Activated CD4-positive, alpha-beta T cell treated with anti-CD3 and anti-CD28 coated beads for 24 hours (primary cell): ENCODE measurements around the gene F2RL1.
"Not testable (repeated sequence)": the region's sequence is repeated elsewhere in the genome, so short reads cannot be mapped to it uniquely, and the experiment has no call there.

Experiments used
- DNase-seq, 2 donors: peaks; one replicate each; pipeline ENCODE4 v3.0.0-alpha.2; 2020; ENCODE audit warnings: low read depth in 2 of 2

Gene F2RL1

GRCh38 chr5:76849419-76850291 lies 30.8 kb downstream of the F2RL1 start, which contains the start of gene S100Z:
TSS of gene S100Z (plus strand) at chr5:76850014. CDS start at chr5:76875360, 25,346 bp downstream.
- DNase-seq = no peak

GRCh38 chr5:76850543-76851145 lies 31.8 kb downstream of the F2RL1 start:
- no peak for DNase-seq

- DNase-seq = no peak
Observed at GRCh38 chr5:76851728-76852369, 33.0 kb downstream of the F2RL1 start.

GRCh38 chr5:76852772-76853171 lies 33.9 kb downstream of the F2RL1 start:
- no peak for DNase-seq

- not testable (repeated sequence) for DNase-seq
Observed at GRCh38 chr5:76853741-76854140, 34.9 kb downstream of the F2RL1 start.

- no peak for DNase-seq
Observed at GRCh38 chr5:76854644-76855043, 35.8 kb downstream of the F2RL1 start.

GRCh38 chr5:76855501-76855900 lies 36.7 kb downstream of the F2RL1 start:
- DNase-seq = not testable (repeated sequence)

- no peak for DNase-seq
Observed at GRCh38 chr5:76855961-76856360, 37.1 kb downstream of the F2RL1 start.

GRCh38 chr5:76856800-76857199 lies 38.0 kb downstream of the F2RL1 start:
- DNase-seq = not testable (repeated sequence)

GRCh38 chr5:76859591-76860247 lies 40.9 kb downstream of the F2RL1 start:
- no peak for DNase-seq

- DNase-seq = no peak
Observed at GRCh38 chr5:76861612-76862011, 42.8 kb downstream of the F2RL1 start.

GRCh38 chr5:76863001-76863400 lies 44.2 kb downstream of the F2RL1 start:
- DNase-seq = no peak

GRCh38 chr5:76866503-76866902 lies 47.7 kb downstream of the F2RL1 start:
- no peak for DNase-seq

GRCh38 chr5:76867038-76867437 lies 48.2 kb downstream of the F2RL1 start:
- no peak for DNase-seq

GRCh38 chr5:76867827-76868693 lies 49.2 kb downstream of the F2RL1 start:
- peak; percentile 52 to 59 for DNase-seq

GRCh38 chr5:76870046-76870445 lies 51.2 kb downstream of the F2RL1 start:
- DNase-seq = no peak

GRCh38 chr5:76874088-76874581 lies 55.3 kb downstream of the F2RL1 start:
- DNase-seq = no peak
